MM.1S (cell line): ENCODE measurements around the gene EVL.

Source experiments
- EZH2phosphoT487 ChIP-seq: fragments of 300-600 bp; sonication (generic); IDR thresholded peaks from 2 replicates; pipeline ENCODE4 v1.6.1; 2018; ENCODE audit warnings: antibody characterized with exemption, low read length
- TF ChIP-seq, protein P1 (sequence below): fragments of 300-600 bp; sonication (generic); IDR thresholded peaks from 2 replicates; pipeline ENCODE4 v1.5.1; 2016; ENCODE audit warnings: antibody characterized with exemption, low read length, mixed read lengths

GRCh38 chr14:100148837-100149731 lies 83.9 kb downstream of the EVL start:
- TF ChIP-seq, protein P1, sequence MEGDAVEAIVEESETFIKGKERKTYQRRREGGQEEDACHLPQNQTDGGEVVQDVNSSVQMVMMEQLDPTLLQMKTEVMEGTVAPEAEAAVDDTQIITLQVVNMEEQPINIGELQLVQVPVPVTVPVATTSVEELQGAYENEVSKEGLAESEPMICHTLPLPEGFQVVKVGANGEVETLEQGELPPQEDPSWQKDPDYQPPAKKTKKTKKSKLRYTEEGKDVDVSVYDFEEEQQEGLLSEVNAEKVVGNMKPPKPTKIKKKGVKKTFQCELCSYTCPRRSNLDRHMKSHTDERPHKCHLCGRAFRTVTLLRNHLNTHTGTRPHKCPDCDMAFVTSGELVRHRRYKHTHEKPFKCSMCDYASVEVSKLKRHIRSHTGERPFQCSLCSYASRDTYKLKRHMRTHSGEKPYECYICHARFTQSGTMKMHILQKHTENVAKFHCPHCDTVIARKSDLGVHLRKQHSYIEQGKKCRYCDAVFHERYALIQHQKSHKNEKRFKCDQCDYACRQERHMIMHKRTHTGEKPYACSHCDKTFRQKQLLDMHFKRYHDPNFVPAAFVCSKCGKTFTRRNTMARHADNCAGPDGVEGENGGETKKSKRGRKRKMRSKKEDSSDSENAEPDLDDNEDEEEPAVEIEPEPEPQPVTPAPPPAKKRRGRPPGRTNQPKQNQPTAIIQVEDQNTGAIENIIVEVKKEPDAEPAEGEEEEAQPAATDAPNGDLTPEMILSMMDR, result no peak
- no peak for TF ChIP-seq EZH2phosphoT487
